HepG2 (cell line): Measurements from ENCODE around the gene SMTNL2. TPM values are rescaled to one million over a fixed set of nuclear protein-coding genes. Genes with fewer than 3 reads are reported as not detected.

Source experiments
- ATAC-seq: fragments of 200-7000 bp; cut with Tn5 transposase; 3 replicates; pipeline ENCODE4 v1.9.1; 2020; ENCODE audit warnings: mild to moderate bottlenecking, moderate library complexity
- BruUV-seq: library from RNA; stranded (reverse); fragments of 400-500 nt; replicated peaks from 2 replicates; lab custom pipeline; 2021; lab: Mats Ljungman, UMichigan
- CTCF ChIA-PET: fragments of 300-600 bp; formaldehyde crosslinking; extraction: SDS; loops from one replicate; lab custom pipeline; 2021; ENCODE audit warnings: low total read pairs, inconsistent platforms, low intra/inter-chr PET ratio; lab: Yijun Ruan, JAX
- POLR2A ChIA-PET: fragments of 350-600 bp; sonication (Branson Sonifier 250); formaldehyde crosslinking; loops from one replicate; lab custom pipeline; 2020; ENCODE audit warnings: antibody characterized with exemption, inconsistent platforms; lab: Yijun Ruan, JAX
- DNase-seq: peaks from one replicate; pipeline ENCODE4 v3.0.0-alpha.2; 2015; ENCODE audit warnings: low spot score
- FAIRE-seq: peaks from 3 replicates; lab custom pipeline; 2011; peaks lifted over from hg19 to GRCh38; lab: Jason Lieb, UNC
- H2AFZ ChIP-seq: one replicate; pipeline ENCODE4 v1.6.1; 2011; ENCODE audit warnings: low read length, inconsistent platforms
- H3K27ac ChIP-seq: fragments of 300-600 bp; 3 replicates; pipeline ENCODE4 v1.8.0; 2011; ENCODE audit warnings: mixed run types, mild to moderate bottlenecking, mixed read lengths, low read length, inconsistent platforms; ENCODE audit not compliant: insufficient read depth; ENCODE audit errors: extremely low read length
- H3K27me3 ChIP-seq, 2 experiments: fragments of 200-600 bp in 1 of 2; 2 replicates in 1 of 2; 3 replicates in 1 of 2; pipeline versions ENCODE4 v1.6.0 to v1.8.0; 2011; ENCODE audit warnings: low read length in 2 of 2, mild to moderate bottlenecking in 2 of 2, moderate library complexity in 2 of 2, inconsistent platforms in 1 of 2; ENCODE audit not compliant: insufficient read depth in 2 of 2, control insufficient read depth in 1 of 2
- H3K36me3 ChIP-seq, 2 experiments: fragments of 200-600 bp in 1 of 2; replicated peaks in 1 of 2; 2 replicates in 1 of 2; 3 replicates in 1 of 2; pipeline versions ENCODE4 v1.5.1 to v1.8.0; 2011; ENCODE audit warnings: low read length in 2 of 2, inconsistent platforms in 1 of 2; ENCODE audit not compliant: insufficient read depth in 2 of 2, control insufficient read depth in 1 of 2
- H3K4me1 ChIP-seq: 2 replicates; pipeline ENCODE4 v1.5.1; 2012; ENCODE audit warnings: low read length, inconsistent platforms; ENCODE audit not compliant: insufficient read depth
- H3K4me2 ChIP-seq: 2 replicates; pipeline ENCODE4 v1.6.0; 2011; ENCODE audit warnings: low read depth, low read length, inconsistent platforms
- H3K4me3 ChIP-seq, 3 experiments: fragments of 200-600 bp in 1 of 3; sonication (generic), shearing (Covaris generic) in 1 of 3; replicated peaks in 1 of 3; 2 replicates each; pipeline ENCODE4 v1.5.1; 2011 to 2016; ENCODE audit warnings: low read length in 3 of 3, inconsistent platforms in 2 of 3, low read depth in 2 of 3, mild to moderate bottlenecking in 2 of 3, control low read depth in 1 of 3, mixed read lengths in 1 of 3; ENCODE audit not compliant: insufficient read depth in 1 of 3
- H3K79me2 ChIP-seq: one replicate; pipeline ENCODE4 v1.6.1; 2011; ENCODE audit warnings: low read length, inconsistent platforms; ENCODE audit not compliant: insufficient read depth
- H3K9ac ChIP-seq: 2 replicates; pipeline ENCODE4 v1.6.0; 2011; ENCODE audit warnings: mild to moderate bottlenecking, low read depth, low read length, inconsistent platforms; ENCODE audit not compliant: insufficient read depth
- H3K9me3 ChIP-seq: 2 replicates; pipeline ENCODE4 v1.5.1; 2012; ENCODE audit warnings: mild to moderate bottlenecking, low read length
- H4K20me1 ChIP-seq: 2 replicates; pipeline ENCODE4 v1.6.0; 2011; ENCODE audit warnings: inconsistent platforms, mild to moderate bottlenecking, low read length, moderate library complexity; ENCODE audit not compliant: insufficient read depth
- FOXM1 ChIP-seq: sonication (generic); formaldehyde crosslinking; IDR thresholded peaks from 2 replicates; pipeline ENCODE4 v1.5.0; 2020; ENCODE audit warnings: missing genetic modification reagents
- JUNB ChIP-seq: sonication (generic); formaldehyde crosslinking; IDR thresholded peaks from 2 replicates; pipeline ENCODE4 v1.8.0; 2022; ENCODE audit warnings: missing genetic modification reagents, mild to moderate bottlenecking, borderline replicate concordance
- MBNL3 ChIP-seq: fragments of 250-450 bp; sonication (Bioruptor Pico); conservative IDR thresholded peaks from 2 replicates; pipeline ENCODE4 v1.8.0; 2022; ENCODE audit warnings: mild to moderate bottlenecking, inconsistent platforms
- NR2C2 ChIP-seq: sonication (generic); formaldehyde crosslinking; IDR thresholded peaks from 2 replicates; pipeline ENCODE4 v1.4.0; 2020; ENCODE audit warnings: missing genetic modification reagents, mild to moderate bottlenecking, moderate library complexity, borderline replicate concordance
- PAX8 ChIP-seq: sonication (generic); formaldehyde crosslinking; IDR thresholded peaks from 2 replicates; pipeline ENCODE4 v1.8.0; 2022; ENCODE audit warnings: mild to moderate bottlenecking, missing genetic modification reagents, borderline replicate concordance
- SRSF1 ChIP-seq: fragments of 200-400 bp; formaldehyde crosslinking; optimal IDR thresholded peaks from 2 replicates; pipeline ENCODE3; 2017; ENCODE audit warnings: mild to moderate bottlenecking, low read depth, low read length, moderate library complexity
- TBL1XR1 ChIP-seq: fragments of 150-350 bp; IDR thresholded peaks from 2 replicates; pipeline ENCODE4 v1.6.1; 2014; ENCODE audit warnings: borderline replicate concordance, low read length; ENCODE audit not compliant: partially characterized antibody
- TCF12 ChIP-seq, 2 experiments: fragments of 450-650 bp in 1 of 2; sonication (generic) in 1 of 2; formaldehyde crosslinking in 1 of 2; IDR thresholded peaks; 2 replicates each; pipeline versions ENCODE4 v1.6.1 to v1.8.0; 2017 to 2022; ENCODE audit warnings: antibody characterized with exemption in 1 of 2, mild to moderate bottlenecking in 1 of 2, missing genetic modification reagents in 1 of 2, moderate library complexity in 1 of 2
- TMF1 ChIP-seq: sonication (generic); formaldehyde crosslinking; IDR thresholded peaks from 2 replicates; pipeline ENCODE4 v1.8.1; 2022; ENCODE audit warnings: low read depth, missing genetic modification reagents
- ZHX1 ChIP-seq: sonication (generic); formaldehyde crosslinking; IDR thresholded peaks from 2 replicates; pipeline ENCODE4 v1.8.1; 2022; ENCODE audit warnings: low read depth, mild to moderate bottlenecking, missing genetic modification reagents
- ZNF224 ChIP-seq: sonication (generic); formaldehyde crosslinking; IDR thresholded peaks from 2 replicates; pipeline ENCODE4 v1.5.0; 2020; ENCODE audit warnings: mild to moderate bottlenecking, missing genetic modification reagents
- ZNF350 ChIP-seq: sonication (generic); formaldehyde crosslinking; IDR thresholded peaks from 2 replicates; pipeline ENCODE4 v1.4.0; 2020; ENCODE audit warnings: mild to moderate bottlenecking, low read depth, missing genetic modification reagents, borderline replicate concordance
- ZNF382 ChIP-seq: sonication (generic); formaldehyde crosslinking; IDR thresholded peaks from 2 replicates; pipeline ENCODE4 v1.5.0; 2020; ENCODE audit warnings: missing genetic modification reagents, mild to moderate bottlenecking, borderline replicate concordance
- ZNF629 ChIP-seq: sonication (generic); formaldehyde crosslinking; conservative IDR thresholded peaks from 2 replicates; pipeline ENCODE4 v1.5.0; 2020; ENCODE audit warnings: missing genetic modification reagents
- WGBS: methylation state at CpG from one replicate; pipeline ENCODE4 v1.1.6; 2017; ENCODE audit warnings: low lambda C conversion rate; 5-methylcytosine and 5-hydroxymethylcytosine counted together
- in situ Hi-C: cut with HindIII; loops from 2 replicates; pipeline ENCODE4 v1.10.0; 2017; ENCODE audit warnings: low pct_unique_long_range_greater_than_20kb; ENCODE audit not compliant: extremely low pct_ligation_motif_present
- intact Hi-C: fragments of 100-400 bp; cut with micrococcal nuclease; formaldehyde crosslinking; loops from one replicate; pipeline ENCODE4 v1.10.0; 2022; ENCODE audit not compliant: unreplicated experiment
- polyA plus RNA-seq, 8 experiments: library from polyadenylated mRNA; depleted of rRNA in 3 of 8; stranded (reverse) in 7 of 8; unstranded in 1 of 8; fragments of >200 nt; fragmentation: Illumina TruSeq in 4 of 8; extraction: Trizol in 4 of 8; gene quantifications; 2 replicates each; pipeline versions ENCODE4 v1.2.1 to v1.2.3, GENCODE V29; 2011 to 2016; ENCODE audit warnings: low read depth in 4 of 8, missing spikeins in 1 of 8, mixed read lengths in 1 of 8; ENCODE audit not compliant: insufficient read depth in 1 of 8
- total RNA-seq, 5 experiments: library from RNA; depleted of rRNA; stranded (reverse); fragments of >200 nt; fragmentation: Illumina TruSeq; extraction: Trizol; gene quantifications; 2 replicates each; pipeline ENCODE4 v1.2.3, GENCODE V29; 2016; ENCODE audit warnings: low read depth in 1 of 5
- TF ChIP-seq, protein P1 (sequence below): IDR thresholded peaks from 2 replicates; pipeline ENCODE4 v1.6.1; 2016; ENCODE audit warnings: mild to moderate bottlenecking, missing biosample characterization, missing genetic modification reagents

SMTNL2 gene
- total and polyA plus RNA-seq, 2 of the 13 experiments (the other 11 are each of a cell fraction or from before 2014, with no cell fraction given): 0.41 to 5.1 TPM

GRCh38 chr17:4596636-4597380, 12.5 kb downstream of the SMTNL2 start:
- WGBS: 90% methylated on average over 12 of the region's 36 CpGs
- FAIRE-seq (no peak), ATAC-seq (no peak), DNase-seq (no peak)
- H3K9me3 ChIP-seq: no peaks in the 10 kb centered on the region
- H3K27ac ChIP-seq: no peak overlapping the region
- no peak overlapping the region for H3K4me2 ChIP-seq
- peaks cover 0 to 2% of the 10 kb centered on the region in 2 experiments; a peak in 1 of 5 replicates for H3K27me3 ChIP-seq
- BruUV-seq: no TSS peak
- H3K9ac ChIP-seq: no peak overlapping the region
- H3K36me3 ChIP-seq: no peaks in the 10 kb centered on the region
- H3K79me2 ChIP-seq: no peaks in the 10 kb centered on the region
- intact Hi-C loops: no loop called here
- H3K4me1 ChIP-seq: peaks cover 33% of the 10 kb centered on the region
- TF ChIP-seq FOXM1 (CRISPR knock-in tag) (no peak), TCF12 (IDR thresholded peaks at IDR 0.05) (no peak), TCF12 (CRISPR knock-in tag; IDR thresholded peaks at IDR 0.05) (no peak), MBNL3 (CRISPR knock-in tag) (no peak)
- in situ Hi-C loops: no loop called here
- ChIA-PET POLR2A (no interaction called here), CTCF (no interaction called here)
- H3K4me3 ChIP-seq: no peak overlapping the region
- H4K20me1 ChIP-seq: no peaks in the 10 kb centered on the region
- no peak overlapping the region for H2AFZ ChIP-seq

GRCh38 chr17:4597975-4598374, 13.6 kb downstream of the SMTNL2 start:
- intact Hi-C loops (no loop called here), in situ Hi-C loops (no loop called here)
- ChIA-PET CTCF (no interaction called here), POLR2A (no interaction called here)
- ATAC-seq: no peak
- no peak for FAIRE-seq
- no peaks in the 10 kb centered on the region for H3K36me3 ChIP-seq
- H3K9me3 ChIP-seq: no peaks in the 10 kb centered on the region
- H3K79me2 ChIP-seq: no peaks in the 10 kb centered on the region
- no peak overlapping the region for H3K9ac ChIP-seq
- no peak overlapping the region for H3K4me2 ChIP-seq
- H4K20me1 ChIP-seq: no peaks in the 10 kb centered on the region
- DNase-seq: no peak
- H3K4me1 ChIP-seq: peaks cover 30% of the 10 kb centered on the region
- WGBS: 68% methylated on average over 9 of the region's 13 CpGs
- BruUV-seq: no TSS peak
- H3K27me3 ChIP-seq: peaks cover 0 to 2% of the 10 kb centered on the region in 2 experiments; a peak in 1 of 5 replicates
- no peak overlapping the region for H3K27ac ChIP-seq
- H2AFZ ChIP-seq: no peak overlapping the region
- no peak overlapping the region for H3K4me3 ChIP-seq
- TF ChIP-seq TMF1 (CRISPR knock-in tag) (no peak), PAX8 (CRISPR knock-in tag) (no peak), JUNB (CRISPR knock-in tag) (no peak), ZNF350 (no peak), TBL1XR1 (no peak), NR2C2 (CRISPR knock-in tag) (no peak), SRSF1 (no peak), ZNF224 (CRISPR knock-in tag) (no peak), ZNF629 (CRISPR knock-in tag) (no peak), ZHX1 (CRISPR knock-in tag) (no peak), ZNF382 (CRISPR knock-in tag) (no peak)
- TF ChIP-seq, protein P1, sequence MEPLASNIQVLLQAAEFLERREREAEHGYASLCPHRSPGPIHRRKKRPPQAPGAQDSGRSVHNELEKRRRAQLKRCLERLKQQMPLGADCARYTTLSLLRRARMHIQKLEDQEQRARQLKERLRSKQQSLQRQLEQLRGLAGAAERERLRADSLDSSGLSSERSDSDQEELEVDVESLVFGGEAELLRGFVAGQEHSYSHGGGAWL (CRISPR knock-in tag): no peak
